Subcutaneous adipose tissue (tissue), 4 donors: ENCODE results near the gene MLLT3. TPM values are rescaled to one million over a fixed set of nuclear protein-coding genes. Genes with fewer than 3 reads are reported as not detected.

Experiments used
- total RNA-seq, 4 donors: library from RNA; depleted of rRNA; stranded (reverse); fragments of >200 nt; gene quantifications; one replicate each; pipeline ENCODE4 v1.1.0, GENCODE V29; 2016
- TF ChIP-seq, protein P1 (sequence below): fragments of 450-650 bp; IDR thresholded peaks from one replicate; pipeline ENCODE4 v1.5.1; 2016; ENCODE audit warnings: low read depth, mild to moderate bottlenecking, control low read depth, antibody characterized with exemption, moderate library complexity

The MLLT3 gene
- total RNA-seq, 4 donors from 2014 or later: 10.2 to 15.3 (median 11.0) TPM

DNA sequence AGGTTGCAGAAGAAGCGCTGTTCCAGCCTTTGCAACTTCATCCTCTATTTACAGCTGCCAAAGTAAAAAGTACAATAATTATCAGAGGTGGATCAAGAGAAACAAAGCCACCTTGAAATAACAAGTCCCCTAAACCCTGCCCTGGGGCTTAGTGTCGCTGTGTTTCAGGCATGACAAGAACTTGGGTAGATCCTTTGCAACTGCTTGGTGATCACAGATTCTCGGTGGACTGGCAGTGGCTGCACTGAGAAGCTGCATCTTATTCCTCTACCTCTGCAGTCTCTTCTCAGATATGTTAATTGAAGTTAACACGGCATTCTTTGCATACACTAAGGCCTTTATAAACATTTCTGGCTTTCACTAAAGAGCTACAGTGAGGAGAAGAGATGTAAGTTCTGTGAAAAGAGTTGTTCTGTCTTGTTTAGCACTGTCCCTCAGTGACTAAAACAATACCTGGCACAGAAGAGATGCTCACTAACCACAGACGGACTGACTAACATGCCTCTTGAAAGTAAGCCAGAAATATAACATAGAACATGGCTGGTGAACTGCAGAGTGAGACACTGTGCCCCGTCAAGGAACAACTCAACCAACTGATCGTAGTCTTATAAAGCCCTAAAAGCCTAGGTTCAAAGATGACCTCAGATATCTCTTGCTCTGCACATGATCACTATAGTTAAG is 144.2 kb downstream of the MLLT3 start:
- TF ChIP-seq, protein P1, sequence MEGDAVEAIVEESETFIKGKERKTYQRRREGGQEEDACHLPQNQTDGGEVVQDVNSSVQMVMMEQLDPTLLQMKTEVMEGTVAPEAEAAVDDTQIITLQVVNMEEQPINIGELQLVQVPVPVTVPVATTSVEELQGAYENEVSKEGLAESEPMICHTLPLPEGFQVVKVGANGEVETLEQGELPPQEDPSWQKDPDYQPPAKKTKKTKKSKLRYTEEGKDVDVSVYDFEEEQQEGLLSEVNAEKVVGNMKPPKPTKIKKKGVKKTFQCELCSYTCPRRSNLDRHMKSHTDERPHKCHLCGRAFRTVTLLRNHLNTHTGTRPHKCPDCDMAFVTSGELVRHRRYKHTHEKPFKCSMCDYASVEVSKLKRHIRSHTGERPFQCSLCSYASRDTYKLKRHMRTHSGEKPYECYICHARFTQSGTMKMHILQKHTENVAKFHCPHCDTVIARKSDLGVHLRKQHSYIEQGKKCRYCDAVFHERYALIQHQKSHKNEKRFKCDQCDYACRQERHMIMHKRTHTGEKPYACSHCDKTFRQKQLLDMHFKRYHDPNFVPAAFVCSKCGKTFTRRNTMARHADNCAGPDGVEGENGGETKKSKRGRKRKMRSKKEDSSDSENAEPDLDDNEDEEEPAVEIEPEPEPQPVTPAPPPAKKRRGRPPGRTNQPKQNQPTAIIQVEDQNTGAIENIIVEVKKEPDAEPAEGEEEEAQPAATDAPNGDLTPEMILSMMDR: no peak

GRCh38 chr9:20476912-20477521 is 145.3 kb downstream of the MLLT3 start:
- TF ChIP-seq, protein P1: no peak

GRCh38 chr9:20474496-20474895 is 147.8 kb downstream of the MLLT3 start:
- TF ChIP-seq, protein P1: no peak

GRCh38 chr9:20473515-20474013 is 148.7 kb downstream of the MLLT3 start:
- TF ChIP-seq, protein P1: no peak

DNA sequence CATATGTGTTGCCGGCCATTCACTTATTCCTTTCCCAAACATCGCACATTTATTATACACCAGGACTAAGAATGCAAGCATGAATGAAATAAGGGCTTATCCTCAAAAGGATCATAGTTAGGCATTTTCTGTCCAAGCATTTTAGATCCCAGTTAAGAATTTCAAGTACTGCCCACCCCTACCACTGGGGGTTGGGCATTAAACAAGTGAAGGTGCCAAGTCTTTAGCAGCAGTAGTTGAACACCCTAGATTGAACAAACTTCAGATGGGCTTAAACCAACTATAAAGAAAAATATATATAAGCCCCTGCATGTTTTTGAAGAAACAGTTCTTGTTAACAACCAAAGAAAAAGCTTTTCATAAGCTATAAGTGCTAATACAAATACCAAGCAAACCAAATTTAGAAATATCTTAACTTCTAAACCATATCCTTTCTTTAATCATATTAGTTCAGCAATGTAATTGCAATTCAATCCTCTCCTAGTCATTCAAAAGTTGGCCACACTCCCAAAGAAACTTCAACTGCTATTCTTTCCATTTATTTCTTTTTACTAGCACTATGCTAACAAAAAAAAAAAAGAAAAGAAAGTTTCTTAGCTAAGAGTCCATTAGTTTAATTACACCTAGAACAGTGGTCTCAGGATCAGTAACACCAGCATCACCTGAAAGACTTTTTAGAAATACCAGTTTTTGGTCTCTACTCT is 149.8 kb downstream of the MLLT3 start:
- TF ChIP-seq, protein P1: no peak

DNA sequence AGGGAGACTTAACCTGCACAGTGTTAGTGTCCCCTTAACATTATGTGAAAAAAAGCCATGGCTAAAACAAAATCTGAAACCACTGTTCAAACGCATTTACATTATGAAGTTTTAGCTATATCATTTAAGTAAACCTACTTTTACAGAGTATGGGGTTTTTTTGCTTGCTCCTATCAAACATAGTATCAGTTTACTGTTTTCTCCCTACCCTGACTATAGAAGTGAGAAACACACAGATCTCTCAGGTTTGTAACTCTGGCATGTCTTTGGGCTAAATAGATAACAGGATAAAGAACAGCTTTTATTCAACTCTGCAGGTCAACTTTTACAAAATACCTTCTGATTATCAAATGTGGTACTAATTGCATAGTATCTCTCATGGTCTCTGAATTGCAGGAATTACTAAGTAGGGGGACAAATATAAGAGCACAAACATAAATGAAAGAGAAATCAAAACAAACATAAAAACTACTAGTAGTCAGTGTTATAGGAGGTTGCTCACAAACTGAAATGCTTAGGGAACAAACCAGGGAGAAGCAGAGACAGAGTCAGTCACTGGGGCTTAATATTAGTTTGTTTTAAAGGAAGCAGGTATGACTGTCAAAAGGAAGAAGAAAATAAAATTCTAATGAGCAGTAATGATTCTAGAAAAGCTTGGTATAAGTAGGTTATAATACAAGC is 155.8 kb downstream of the MLLT3 start:
- TF ChIP-seq, protein P1: no peak
